ENCODE data around the gene REP15.

Gene REP15

DNA sequence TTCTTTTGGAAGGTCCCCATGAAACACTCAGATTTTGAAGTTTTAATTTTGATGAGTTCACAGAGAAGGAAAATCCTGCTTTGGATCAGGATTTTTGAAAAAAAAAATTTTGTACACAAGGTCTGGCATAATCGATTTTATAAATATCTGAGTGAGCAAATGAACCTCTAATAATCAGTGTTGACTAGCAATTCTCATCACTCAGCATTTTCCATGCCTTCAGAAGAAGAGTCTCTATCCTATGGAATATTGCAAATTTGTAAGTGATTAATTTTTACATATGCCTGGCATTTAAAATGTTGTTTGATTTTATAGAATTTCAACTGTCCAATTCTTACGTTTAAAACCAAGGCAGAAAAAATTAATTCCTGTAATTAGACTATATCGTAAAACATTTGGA lies 30.5 kb upstream of the REP15 start:
- H3K4me3 ChIP-seq (ENCODE audit: low read depth, low read length): no peak overlapping the region
- TF ChIP-seq, protein P1, sequence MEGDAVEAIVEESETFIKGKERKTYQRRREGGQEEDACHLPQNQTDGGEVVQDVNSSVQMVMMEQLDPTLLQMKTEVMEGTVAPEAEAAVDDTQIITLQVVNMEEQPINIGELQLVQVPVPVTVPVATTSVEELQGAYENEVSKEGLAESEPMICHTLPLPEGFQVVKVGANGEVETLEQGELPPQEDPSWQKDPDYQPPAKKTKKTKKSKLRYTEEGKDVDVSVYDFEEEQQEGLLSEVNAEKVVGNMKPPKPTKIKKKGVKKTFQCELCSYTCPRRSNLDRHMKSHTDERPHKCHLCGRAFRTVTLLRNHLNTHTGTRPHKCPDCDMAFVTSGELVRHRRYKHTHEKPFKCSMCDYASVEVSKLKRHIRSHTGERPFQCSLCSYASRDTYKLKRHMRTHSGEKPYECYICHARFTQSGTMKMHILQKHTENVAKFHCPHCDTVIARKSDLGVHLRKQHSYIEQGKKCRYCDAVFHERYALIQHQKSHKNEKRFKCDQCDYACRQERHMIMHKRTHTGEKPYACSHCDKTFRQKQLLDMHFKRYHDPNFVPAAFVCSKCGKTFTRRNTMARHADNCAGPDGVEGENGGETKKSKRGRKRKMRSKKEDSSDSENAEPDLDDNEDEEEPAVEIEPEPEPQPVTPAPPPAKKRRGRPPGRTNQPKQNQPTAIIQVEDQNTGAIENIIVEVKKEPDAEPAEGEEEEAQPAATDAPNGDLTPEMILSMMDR (IDR thresholded peaks at IDR 0.05; ENCODE audit: low read depth, low read length): no peak
- TF ChIP-seq POLR2A (IDR thresholded peaks at IDR 0.05; ENCODE audit: extremely low read depth, insufficient read length) (no peak), MYC (IDR thresholded peaks at IDR 0.05; ENCODE audit: low read depth, low read length) (no peak)
- TF ChIP-seq, protein P2, sequence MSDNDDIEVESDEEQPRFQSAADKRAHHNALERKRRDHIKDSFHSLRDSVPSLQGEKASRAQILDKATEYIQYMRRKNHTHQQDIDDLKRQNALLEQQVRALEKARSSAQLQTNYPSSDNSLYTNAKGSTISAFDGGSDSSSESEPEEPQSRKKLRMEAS (IDR thresholded peaks at IDR 0.05; ENCODE audit: low read depth, low read length): no peak
- DNase-seq (ENCODE audit: low read depth): no peak

DNA sequence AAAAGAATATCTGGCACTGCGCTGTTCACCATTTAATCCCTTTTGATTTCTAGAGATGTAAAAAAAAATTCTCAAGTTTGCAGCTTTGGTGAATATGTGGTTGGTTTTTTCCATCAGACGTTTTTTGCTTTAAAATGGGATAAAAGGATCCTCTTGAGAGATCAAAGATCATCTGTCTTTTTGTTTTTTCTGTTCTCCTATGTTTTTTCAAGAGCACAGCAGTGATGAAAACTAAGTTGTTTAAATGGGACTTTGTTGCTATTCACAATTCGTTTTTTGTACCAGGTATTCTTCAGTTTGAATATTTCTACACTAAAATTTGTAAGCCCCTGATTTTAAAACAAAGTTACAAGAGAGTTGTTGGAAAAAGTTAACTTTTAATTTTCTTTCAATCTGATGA lies 29.7 kb upstream of the REP15 start:
- H3K4me3 ChIP-seq (ENCODE audit: low read depth, low read length): no peak overlapping the region
- no peak for DNase-seq (ENCODE audit: low read depth)
- TF ChIP-seq, protein P2 (IDR thresholded peaks at IDR 0.05; ENCODE audit: low read depth, low read length): no peak
- TF ChIP-seq, protein P1 (IDR thresholded peaks at IDR 0.05; ENCODE audit: low read depth, low read length): no peak

DNA sequence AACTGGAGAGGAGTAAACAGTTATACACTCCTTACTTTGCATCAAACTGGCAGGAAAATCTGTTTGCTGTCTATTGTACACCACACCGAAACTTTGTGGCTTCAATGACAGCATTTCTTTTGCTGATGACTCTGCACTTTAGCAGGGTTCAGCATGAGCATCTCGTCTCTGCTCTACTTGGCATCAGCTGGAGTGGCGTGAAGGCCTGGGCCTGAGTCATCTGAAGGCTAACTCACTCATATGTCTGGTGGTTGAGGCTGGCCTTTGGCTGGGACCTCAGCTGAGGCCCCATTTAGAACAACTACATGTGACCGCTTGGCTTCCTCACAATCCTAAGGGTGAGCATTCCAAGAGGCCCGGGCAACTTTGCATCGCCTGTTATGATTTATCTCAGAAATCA lies 28.7 kb upstream of the REP15 start:
- DNase-seq (ENCODE audit: low read depth): no peak

DNA sequence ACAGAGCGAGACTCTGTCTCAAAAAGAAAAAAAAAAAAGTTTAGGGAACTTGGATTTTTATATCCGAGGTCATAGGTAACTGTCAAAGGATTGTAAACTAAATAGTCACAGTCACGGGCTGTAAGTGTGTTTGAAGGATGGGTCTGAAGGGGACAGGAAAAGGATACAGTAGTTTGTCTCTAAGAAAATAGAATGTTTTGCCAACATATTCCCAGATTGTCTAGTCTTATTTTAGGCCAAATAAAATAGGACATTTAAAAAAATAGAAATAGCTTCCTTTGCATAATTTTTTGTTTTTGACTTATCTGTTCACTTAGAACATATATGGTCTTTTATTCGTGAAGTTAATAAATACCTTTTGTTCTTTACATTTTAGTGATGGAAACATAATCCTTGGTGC lies 24.2 kb upstream of the REP15 start:
- no peak for DNase-seq (ENCODE audit: low read depth)
- TF ChIP-seq, protein P1 (IDR thresholded peaks at IDR 0.05; ENCODE audit: low read depth, low read length): no peak
- TF ChIP-seq, protein P2 (IDR thresholded peaks at IDR 0.05; ENCODE audit: low read depth, low read length): no peak
- TF ChIP-seq POLR2A (IDR thresholded peaks at IDR 0.05; ENCODE audit: extremely low read depth, insufficient read length): no peak
- H3K4me3 ChIP-seq (ENCODE audit: low read depth, low read length): no peak overlapping the region

More for the DNA sequence above, 28.7 kb upstream of the REP15 start:
- TF ChIP-seq MYC (IDR thresholded peaks at IDR 0.05; ENCODE audit: low read depth, low read length) (no peak), POLR2A (IDR thresholded peaks at IDR 0.05; ENCODE audit: extremely low read depth, insufficient read length) (no peak)
- TF ChIP-seq, protein P1 (IDR thresholded peaks at IDR 0.05; ENCODE audit: low read depth, low read length): no peak
- no peak overlapping the region for H3K4me3 ChIP-seq (ENCODE audit: low read depth, low read length)

DNA sequence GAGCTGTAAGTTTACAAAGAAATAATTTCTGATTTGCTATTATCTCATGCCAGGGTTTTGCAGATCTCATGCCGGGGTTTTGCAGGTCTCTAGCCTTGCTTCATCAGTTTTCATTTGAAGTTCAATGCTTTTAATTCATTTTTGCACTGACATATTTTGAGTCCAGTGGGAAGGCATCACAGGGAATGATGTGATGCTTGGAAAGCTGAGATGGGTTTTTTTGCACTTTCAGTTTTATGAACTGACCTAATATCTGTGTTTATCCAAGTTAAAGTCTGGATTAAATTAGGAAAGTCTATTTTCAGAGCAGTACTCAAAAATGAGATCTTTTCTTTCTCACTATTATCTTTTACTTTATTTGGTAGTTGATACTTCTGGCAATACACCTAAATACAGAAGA lies 23.6 kb upstream of the REP15 start:
- H3K4me3 ChIP-seq (ENCODE audit: low read depth, low read length): no peak overlapping the region
- DNase-seq (ENCODE audit: low read depth): no peak
- TF ChIP-seq, protein P2 (IDR thresholded peaks at IDR 0.05; ENCODE audit: low read depth, low read length): no peak
- TF ChIP-seq, protein P1 (IDR thresholded peaks at IDR 0.05; ENCODE audit: low read depth, low read length): no peak
- TF ChIP-seq POLR2A (IDR thresholded peaks at IDR 0.05; ENCODE audit: extremely low read depth, insufficient read length): no peak
- TF ChIP-seq MYC (IDR thresholded peaks at IDR 0.05; ENCODE audit: low read depth, low read length): no peak

DNA sequence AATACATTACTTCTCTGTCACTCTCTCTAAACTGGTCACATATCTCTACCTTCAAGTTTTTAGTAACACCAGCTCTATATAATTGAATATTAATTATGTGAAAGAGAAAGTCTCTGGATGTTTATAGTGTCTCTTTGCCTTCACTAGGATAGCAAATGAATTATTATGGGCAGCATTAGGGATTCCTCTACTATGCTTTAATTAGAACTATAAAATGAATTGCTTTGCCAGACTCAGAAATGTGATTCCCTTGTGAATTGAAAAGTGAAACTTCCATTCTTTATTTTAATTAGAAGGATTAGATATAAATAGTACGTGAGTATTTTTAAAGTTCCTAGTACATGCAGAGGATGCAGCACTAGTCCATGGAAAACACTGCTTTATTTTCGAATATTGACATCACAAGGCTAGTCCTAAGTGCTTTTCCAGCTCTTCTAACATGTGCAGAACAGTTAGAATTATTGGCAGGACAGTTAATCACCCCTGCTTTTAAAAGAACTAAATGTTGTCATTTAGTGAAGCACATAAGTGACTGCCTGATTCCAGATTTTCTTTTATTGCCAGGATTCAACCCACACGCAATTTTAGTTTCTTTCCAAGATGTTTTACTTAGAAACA lies 23.0 kb upstream of the REP15 start:
- TF ChIP-seq MYC (IDR thresholded peaks at IDR 0.05; ENCODE audit: low read depth, low read length) (no peak), POLR2A (IDR thresholded peaks at IDR 0.05; ENCODE audit: extremely low read depth, insufficient read length) (no peak)
- TF ChIP-seq, protein P2 (IDR thresholded peaks at IDR 0.05; ENCODE audit: low read depth, low read length): no peak
- TF ChIP-seq, protein P1 (IDR thresholded peaks at IDR 0.05; ENCODE audit: low read depth, low read length): no peak
- no peak for DNase-seq (ENCODE audit: low read depth)
- no peak overlapping the region for H3K4me3 ChIP-seq (ENCODE audit: low read depth, low read length)
